Tongue (tissue), 2 donors: ENCODE data around the gene NFKBIB. TPM values are rescaled to one million over a fixed set of nuclear protein-coding genes. Genes with fewer than 3 reads are reported as not detected.
"Not testable (repeated sequence)": the region's sequence is repeated elsewhere in the genome, so short reads cannot be mapped to it uniquely, and the experiment has no call there.

Source experiments
- DNase-seq: peaks from one replicate; pipeline ENCODE4 v3.0.0-alpha.2; 2015
- total RNA-seq: library from RNA; depleted of rRNA; stranded (reverse); fragments of >200 nt; gene quantifications from one replicate; pipeline ENCODE4 v1.2.3, GENCODE V29; 2014

The NFKBIB gene
- total RNA-seq, 1 donor from 2014 or later: 8.8 TPM

GRCh38 chr19:38928391-38929001 is 28.7 kb downstream of the NFKBIB start:
- no peak for DNase-seq

- peak; percentile 98 for DNase-seq
These were observed 30.4 kb downstream of the NFKBIB start, which contains the start of gene SARS2 for GRCh38 chr19:38929929-38930775. Gene SARS2 (minus strand): TSS chr19:38930763. CDS start chr19:38930736, 27 bp downstream.

- DNase-seq: peak; percentile 100
These were observed 31.2 kb downstream of the NFKBIB start, which contains the start of gene MRPS12 for GRCh38 chr19:38930776-38931520. Gene MRPS12 (plus strand): TSS chr19:38930944. CDS start chr19:38931295, 351 bp downstream.

GRCh38 chr19:38931521-38931793 is 31.7 kb downstream of the NFKBIB start:
- no peak for DNase-seq

GRCh38 chr19:38932425-38933179 is 32.8 kb downstream of the NFKBIB start:
- DNase-seq: peak; percentile 44

GRCh38 chr19:38933544-38933943 is 33.8 kb downstream of the NFKBIB start:
- no peak for DNase-seq

- DNase-seq: no peak
These were observed 40.2 kb downstream of the NFKBIB start for GRCh38 chr19:38939957-38940356.

- DNase-seq: not testable (repeated sequence)
These were observed 41.7 kb downstream of the NFKBIB start for GRCh38 chr19:38941466-38941865.

GRCh38 chr19:38941979-38942378 is 42.2 kb downstream of the NFKBIB start:
- DNase-seq: no peak

GRCh38 chr19:38942471-38943181 is 42.9 kb downstream of the NFKBIB start:
- no peak for DNase-seq

- DNase-seq: no peak
These were observed 45.3 kb downstream of the NFKBIB start for GRCh38 chr19:38944981-38945506.

- DNase-seq: no peak
These were observed 45.9 kb downstream of the NFKBIB start for GRCh38 chr19:38945562-38946228.

GRCh38 chr19:38946229-38947010 is 46.7 kb downstream of the NFKBIB start:
- no peak for DNase-seq

GRCh38 chr19:38949580-38950367 is 50.0 kb downstream of the NFKBIB start:
- DNase-seq: peak; percentile 92

GRCh38 chr19:38951187-38951586 is 51.4 kb downstream of the NFKBIB start:
- no peak for DNase-seq

- peak; percentile 21 for DNase-seq
These were observed 52.8 kb downstream of the NFKBIB start for GRCh38 chr19:38952395-38953165.

- no peak for DNase-seq
These were observed 53.9 kb downstream of the NFKBIB start for GRCh38 chr19:38953677-38954076.

GRCh38 chr19:38956264-38956663 is 56.5 kb downstream of the NFKBIB start:
- no peak for DNase-seq
